Left lung (tissue), 10 donors: Measurements from ENCODE around the gene DTNA. TPM values are rescaled to one million over a fixed set of nuclear protein-coding genes. Genes with fewer than 3 reads are reported as not detected.

Experiments
- ATAC-seq: fragments of 200-7000 bp; cut with Tn5 transposase; one replicate; pipeline ENCODE4 v1.9.1; 2020; ENCODE audit warnings: moderate library complexity
- DNase-seq, 4 donors: peaks; one replicate each; pipeline ENCODE4 v3.0.0-alpha.2; 2013 to 2020
- H3K27ac ChIP-seq, 2 donors: fragments of 200-600 bp; sonication (generic) in 1 of 2; one replicate each; pipeline versions ENCODE4 v1.5.0 to v1.8.0; 2020 to 2021
- H3K27me3 ChIP-seq, 2 donors: fragments of 200-600 bp; sonication (generic) in 1 of 2; one replicate each; pipeline versions ENCODE4 v1.5.0 to v1.8.0; 2020 to 2021
- H3K36me3 ChIP-seq, 2 donors: fragments of 200-600 bp; sonication (generic) in 1 of 2; one replicate each; pipeline versions ENCODE4 v1.5.0 to v1.8.0; 2020 to 2021
- H3K4me1 ChIP-seq, 2 donors: fragments of 200-600 bp; one replicate each; pipeline ENCODE4 v1.8.0; 2021
- H3K4me3 ChIP-seq, 2 donors: fragments of 200-600 bp; sonication (generic) in 1 of 2; one replicate each; pipeline versions ENCODE4 v1.5.0 to v1.8.0; 2020 to 2021; ENCODE audit warnings: mild to moderate bottlenecking in 1 of 2
- H3K9me3 ChIP-seq, 2 donors: fragments of 200-600 bp; sonication (generic) in 1 of 2; one replicate each; pipeline versions ENCODE4 v1.5.0 to v1.8.0; 2020 to 2021
- intact Hi-C, 2 donors: fragments of 100-400 bp; cut with DNase I; formaldehyde crosslinking; loops; one replicate each; pipeline versions ENCODE4 v1.11.2 to v1.14.2; 2022
- polyA plus RNA-seq, 6 donors: library from polyadenylated mRNA; unstranded; fragments of 120-200 nt; gene quantifications; one replicate each; pipeline ENCODE4 v1.2.1, GENCODE V29; 2013; ENCODE audit not compliant: insufficient read length in 6 of 6
- total RNA-seq, 2 donors: library from RNA; stranded (reverse); fragmentation: NEBNext Ultra II Directional; extraction: Animal tissue kit (Norgen Biotek cat#: 25700); gene quantifications; one replicate each; pipeline ENCODE4 v1.2.1, GENCODE V29; 2021
- TF ChIP-seq, protein P1 (sequence below), 2 donors: fragments of 200-600 bp; sonication (generic) in 1 of 2; IDR thresholded peaks; one replicate each; pipeline versions ENCODE4 v1.5.0 to v1.8.0; 2021; ENCODE audit warnings: antibody characterized with exemption in 2 of 2
- donor health status: DM: no; HTN: yes; CAD: no.
- donor health status: DM: no; HTN: no; CAD: no.

Gene DTNA
- total and polyA plus RNA-seq, 8 donors, result 3.7 to 13.1 (median 11.2) TPM

DNA sequence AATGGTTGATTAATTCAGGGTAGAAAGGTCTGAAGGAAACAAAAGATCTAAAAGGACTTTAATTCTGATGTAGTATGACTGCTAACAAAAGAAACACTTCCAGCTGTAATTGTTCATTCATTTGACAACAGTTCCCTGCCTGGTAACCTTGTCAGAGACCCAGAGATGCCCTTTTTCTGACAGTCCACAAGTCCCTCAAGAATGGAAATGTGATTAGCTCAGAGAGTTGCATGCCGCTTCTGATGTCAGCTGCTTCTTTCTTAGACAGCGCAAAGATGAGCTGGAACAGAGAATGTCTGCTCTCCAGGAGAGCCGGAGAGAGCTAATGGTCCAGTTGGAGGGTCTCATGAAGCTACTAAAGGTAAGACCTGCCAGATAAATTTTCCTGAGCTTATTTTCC lies 153.6 kb downstream of the DTNA start:
- no peaks in the 10 kb centered on the region for H3K36me3 ChIP-seq
- intact Hi-C loops, result loop anchor here in 1 of 2 donors (10.0 kb wide), 1 partner anchor 491 kb away; no protein-coding TSS in a partner anchor
- no peak for ATAC-seq
- no peak overlapping the region for H3K27ac ChIP-seq
- H3K4me1 ChIP-seq, result no peaks in the 10 kb centered on the region
- H3K27me3 ChIP-seq, result no peaks in the 10 kb centered on the region
- no peak overlapping the region for H3K4me3 ChIP-seq
- DNase-seq, result no peak
- no peaks in the 10 kb centered on the region for H3K9me3 ChIP-seq
- TF ChIP-seq, protein P1, sequence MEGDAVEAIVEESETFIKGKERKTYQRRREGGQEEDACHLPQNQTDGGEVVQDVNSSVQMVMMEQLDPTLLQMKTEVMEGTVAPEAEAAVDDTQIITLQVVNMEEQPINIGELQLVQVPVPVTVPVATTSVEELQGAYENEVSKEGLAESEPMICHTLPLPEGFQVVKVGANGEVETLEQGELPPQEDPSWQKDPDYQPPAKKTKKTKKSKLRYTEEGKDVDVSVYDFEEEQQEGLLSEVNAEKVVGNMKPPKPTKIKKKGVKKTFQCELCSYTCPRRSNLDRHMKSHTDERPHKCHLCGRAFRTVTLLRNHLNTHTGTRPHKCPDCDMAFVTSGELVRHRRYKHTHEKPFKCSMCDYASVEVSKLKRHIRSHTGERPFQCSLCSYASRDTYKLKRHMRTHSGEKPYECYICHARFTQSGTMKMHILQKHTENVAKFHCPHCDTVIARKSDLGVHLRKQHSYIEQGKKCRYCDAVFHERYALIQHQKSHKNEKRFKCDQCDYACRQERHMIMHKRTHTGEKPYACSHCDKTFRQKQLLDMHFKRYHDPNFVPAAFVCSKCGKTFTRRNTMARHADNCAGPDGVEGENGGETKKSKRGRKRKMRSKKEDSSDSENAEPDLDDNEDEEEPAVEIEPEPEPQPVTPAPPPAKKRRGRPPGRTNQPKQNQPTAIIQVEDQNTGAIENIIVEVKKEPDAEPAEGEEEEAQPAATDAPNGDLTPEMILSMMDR (IDR thresholded peaks at IDR 0.05), result no peak

DNA sequence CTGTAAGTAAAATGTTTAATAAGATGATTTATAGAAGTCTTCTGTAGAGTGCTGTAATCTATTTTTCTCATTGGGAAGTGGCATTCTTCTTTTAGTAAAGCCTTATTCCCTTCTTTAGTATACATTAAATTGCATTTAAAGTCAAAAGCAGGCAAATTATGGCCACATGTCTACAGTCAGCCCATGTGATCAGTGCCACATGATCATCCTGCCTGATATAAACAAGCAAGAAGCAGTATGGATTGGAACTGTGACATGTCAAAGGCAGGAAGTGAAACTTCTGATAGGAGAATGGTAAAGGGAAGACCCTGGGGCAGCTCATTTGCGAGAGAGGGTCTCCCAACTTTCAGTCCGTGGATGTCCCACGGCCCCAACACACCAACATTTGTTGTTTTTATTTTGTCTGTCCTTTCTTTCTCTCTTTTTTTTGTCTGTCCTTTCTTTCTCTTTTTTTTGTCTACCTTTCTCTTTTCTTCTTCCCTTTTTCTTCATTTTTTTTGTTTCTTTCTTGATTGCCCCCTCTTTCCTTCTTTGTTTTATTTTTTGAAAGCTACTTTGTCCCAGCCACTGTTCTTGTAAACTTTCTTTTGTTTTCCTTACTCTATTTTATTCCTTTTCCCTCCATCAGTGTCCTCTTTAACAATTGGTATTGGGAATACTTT lies 154.9 kb downstream of the DTNA start:
- Histone ChIP-seq H3K9me3 (no peaks in the 10 kb centered on the region), H3K4me1 (no peaks in the 10 kb centered on the region), H3K27me3 (no peaks in the 10 kb centered on the region), H3K4me3 (no peak overlapping the region), H3K27ac (no peak overlapping the region), H3K36me3 (no peaks in the 10 kb centered on the region)
- TF ChIP-seq, protein P1 (IDR thresholded peaks at IDR 0.05), result no peak
- DNase-seq, result no peak
- no peak for ATAC-seq
- intact Hi-C loops, result loop anchor here in 1 of 2 donors (10.0 kb wide), 1 partner anchor 490 kb away; no protein-coding TSS in a partner anchor

DNA sequence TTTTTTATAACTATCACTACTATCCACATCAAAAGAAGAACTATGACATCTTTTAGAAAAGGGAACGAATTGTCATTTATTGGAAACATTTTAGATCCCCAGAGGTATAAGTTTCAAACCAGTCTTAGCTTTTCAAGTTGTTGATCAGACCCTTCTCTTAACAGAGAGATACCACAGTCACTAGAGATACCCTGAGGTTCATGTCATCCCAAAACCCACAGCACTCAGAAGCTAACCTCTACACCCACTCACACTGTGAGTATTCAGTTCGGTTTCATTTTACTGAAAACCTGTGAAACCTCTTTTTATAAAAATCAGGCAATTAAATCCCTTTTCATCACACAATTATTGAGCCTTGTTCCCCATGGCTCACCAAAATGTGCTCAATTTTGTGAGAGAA lies 156.2 kb downstream of the DTNA start:
- Histone ChIP-seq H3K27ac (no peak overlapping the region), H3K4me1 (no peaks in the 10 kb centered on the region), H3K4me3 (no peak overlapping the region), H3K9me3 (no peaks in the 10 kb centered on the region), H3K36me3 (no peaks in the 10 kb centered on the region), H3K27me3 (no peaks in the 10 kb centered on the region)
- TF ChIP-seq, protein P1 (IDR thresholded peaks at IDR 0.05), result no peak
- ATAC-seq (no peak), DNase-seq (no peak)
- intact Hi-C loops, result loop anchor here in 1 of 2 donors (10.0 kb wide), 1 partner anchor 488 kb away; no protein-coding TSS in a partner anchor

DNA sequence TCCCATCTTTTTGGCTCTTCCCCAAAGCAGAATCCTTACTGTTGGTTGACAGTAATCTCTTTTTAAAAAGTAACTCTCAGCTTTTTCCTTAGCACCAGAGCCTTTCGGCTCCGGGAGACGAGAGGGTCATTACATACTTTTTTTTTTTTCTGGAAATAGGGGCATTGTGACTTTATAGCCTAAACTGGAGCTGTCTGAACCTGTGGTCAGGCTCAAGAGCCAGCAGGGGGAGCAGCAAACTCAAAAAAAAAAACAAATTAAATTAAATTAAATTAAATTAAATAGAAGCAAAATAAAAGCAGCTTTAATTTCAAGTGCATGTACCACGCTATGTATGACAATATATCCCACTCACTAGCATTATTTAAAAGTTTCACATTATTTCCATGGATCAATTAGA lies 156.6 kb downstream of the DTNA start:
- DNase-seq, result no peak
- ATAC-seq, result no peak
- intact Hi-C loops, result loop anchor here in 1 of 2 donors (10.0 kb wide), 1 partner anchor 488 kb away; no protein-coding TSS in a partner anchor
- H3K9me3 ChIP-seq, result no peaks in the 10 kb centered on the region
- H3K4me3 ChIP-seq, result no peak overlapping the region
- H3K27me3 ChIP-seq, result no peaks in the 10 kb centered on the region
- no peak overlapping the region for H3K27ac ChIP-seq
- no peaks in the 10 kb centered on the region for H3K4me1 ChIP-seq
- no peaks in the 10 kb centered on the region for H3K36me3 ChIP-seq
- TF ChIP-seq, protein P1 (IDR thresholded peaks at IDR 0.05), result peak; percentile 24 to 25

DNA sequence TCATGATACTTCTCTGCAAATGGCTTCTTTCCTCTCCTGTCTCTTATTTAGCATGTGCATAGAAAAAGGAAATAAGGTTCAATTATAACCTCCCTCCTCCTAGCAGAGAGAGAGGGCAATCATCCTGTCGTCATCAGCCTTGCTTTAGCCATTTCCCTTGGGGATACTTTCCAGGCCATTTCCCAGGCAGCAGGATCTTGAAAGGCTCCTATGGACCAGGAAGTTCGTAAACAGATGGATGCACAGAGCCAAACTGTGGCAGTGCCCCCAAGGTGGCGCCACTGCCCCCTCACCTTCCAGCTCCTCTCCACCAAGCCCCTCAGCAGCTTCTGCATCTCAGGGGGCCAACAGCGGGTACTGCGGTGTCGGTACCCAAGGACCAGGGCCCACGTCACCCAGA lies 157.4 kb downstream of the DTNA start:
- H3K4me3 ChIP-seq, result no peak overlapping the region
- no peak overlapping the region for H3K27ac ChIP-seq
- no peaks in the 10 kb centered on the region for H3K9me3 ChIP-seq
- H3K27me3 ChIP-seq, result no peaks in the 10 kb centered on the region
- ATAC-seq, result no peak
- H3K36me3 ChIP-seq, result no peaks in the 10 kb centered on the region
- no peak for DNase-seq
- TF ChIP-seq, protein P1 (IDR thresholded peaks at IDR 0.05), result no peak
- intact Hi-C loops, result loop anchor here in 1 of 2 donors (10.0 kb wide), 1 partner anchor 487 kb away; no protein-coding TSS in a partner anchor
- no peaks in the 10 kb centered on the region for H3K4me1 ChIP-seq
